ENCODE data around the gene IKZF4.
"Not testable (repeated sequence)": the region's sequence is repeated elsewhere in the genome, so short reads cannot be mapped to it uniquely, and the experiment has no call there.

Gene IKZF4

DNA sequence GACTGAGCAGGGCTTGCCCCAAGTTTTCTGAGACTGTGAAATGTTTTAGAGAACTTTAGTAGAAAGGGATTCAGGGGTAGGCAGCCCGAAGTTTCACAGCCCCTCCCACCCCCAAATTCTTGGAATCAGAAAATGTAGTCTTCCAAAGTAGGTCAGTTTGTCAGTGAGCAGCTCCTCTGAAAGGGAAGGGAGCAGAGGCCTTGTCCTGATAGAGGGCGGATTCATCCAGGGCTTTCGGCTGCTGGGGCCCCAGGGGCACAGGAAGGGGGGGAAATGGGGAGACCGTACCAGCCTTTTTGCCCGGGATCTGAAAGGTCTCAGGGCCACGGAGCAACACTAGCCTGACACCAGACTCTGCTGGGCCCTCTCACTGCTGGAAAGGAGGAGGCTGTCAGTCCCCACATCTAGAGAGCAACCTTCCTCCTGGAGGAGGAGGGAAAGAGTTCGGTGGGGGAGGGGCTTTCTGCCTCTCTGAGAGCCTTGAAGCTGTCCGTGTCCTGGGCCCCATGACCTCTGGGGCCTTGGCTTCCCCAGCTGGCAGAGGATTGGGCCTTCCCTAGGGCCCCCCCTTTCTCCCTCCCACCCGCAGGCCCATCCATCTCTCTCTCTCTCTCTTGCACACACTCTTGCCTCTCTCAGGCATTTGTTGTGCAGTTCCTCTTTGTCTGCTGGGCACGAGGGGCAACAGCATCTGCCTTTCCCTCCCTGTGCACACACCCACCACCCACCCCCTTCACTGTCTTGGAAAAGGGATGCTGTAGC, at the start of gene IKZF4:
TSS of gene IKZF4 (plus strand) at position 621 of the 762 bp plus-strand sequence. CDS start 451 bp downstream, outside the sequence.
- peak; percentile 18 for DNase-seq

DNA sequence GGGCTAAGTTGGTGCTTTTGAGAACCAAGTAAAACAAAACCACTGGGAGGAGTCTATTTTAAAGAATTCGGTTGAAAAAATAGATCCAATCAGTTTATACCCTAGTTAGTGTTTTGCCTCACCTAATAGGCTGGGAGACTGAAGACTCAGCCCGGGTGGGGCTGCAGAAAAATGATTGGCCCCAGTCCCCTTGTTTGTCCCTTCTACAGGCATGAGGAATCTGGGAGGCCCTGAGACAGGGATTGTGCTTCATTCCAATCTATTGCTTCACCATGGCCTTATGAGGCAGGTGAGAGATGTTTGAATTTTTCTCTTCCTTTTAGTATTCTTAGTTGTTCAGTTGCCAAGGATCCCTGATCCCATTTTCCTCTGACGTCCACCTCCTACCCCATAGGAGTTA, 48.8 kb upstream of the IKZF4 start:
- DNase-seq = no peak

DNA sequence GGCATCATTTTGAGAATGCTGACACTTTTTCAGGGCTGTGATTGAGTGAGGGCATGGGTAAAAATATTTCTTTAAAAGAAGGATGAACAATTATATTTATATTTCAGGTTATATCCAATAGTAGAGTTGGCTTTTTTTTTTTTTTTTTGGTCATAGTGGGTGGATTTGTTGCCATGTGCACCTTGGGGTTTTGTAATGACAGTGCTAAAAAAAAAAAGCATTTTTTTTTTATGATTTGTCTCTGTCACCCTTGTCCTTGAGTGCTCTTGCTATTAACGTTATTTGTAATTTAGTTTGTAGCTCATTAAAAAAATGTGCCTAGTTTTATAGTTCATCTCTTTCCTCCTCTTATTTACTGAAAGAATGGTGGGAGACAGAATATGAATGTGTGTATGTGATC, 48.4 kb upstream of the IKZF4 start:
- no peak for DNase-seq

DNA sequence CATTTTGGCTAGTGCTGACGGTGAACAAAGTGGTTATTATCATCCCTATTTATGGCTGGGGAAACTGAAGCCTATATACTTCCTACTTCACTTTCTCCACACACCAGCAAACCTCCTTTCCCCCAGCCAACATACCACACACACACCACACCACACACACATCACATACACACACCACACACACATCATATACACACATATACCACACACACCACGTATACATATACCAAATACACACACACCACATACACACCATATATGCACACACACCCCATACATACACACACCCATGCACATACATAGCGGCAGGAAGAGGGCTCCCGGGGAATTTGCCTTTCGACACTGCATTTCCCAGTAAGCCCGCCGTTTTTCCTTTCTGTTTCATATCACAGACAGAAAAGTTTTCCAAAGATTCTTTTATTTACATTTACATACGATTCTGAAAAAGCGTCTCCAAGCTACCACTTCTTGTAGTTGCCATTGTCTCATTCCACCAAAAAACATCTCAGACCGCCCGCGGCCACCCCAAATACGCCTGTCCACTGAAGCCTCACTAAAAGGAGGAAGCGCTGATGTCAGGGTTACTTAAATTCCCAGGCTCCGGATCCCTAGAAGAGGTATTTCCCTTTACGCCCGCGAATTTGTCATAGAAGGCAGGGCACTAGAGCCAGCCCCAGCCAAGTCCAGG, 47.8 kb upstream of the IKZF4 start:
- DNase-seq = no peak

DNA sequence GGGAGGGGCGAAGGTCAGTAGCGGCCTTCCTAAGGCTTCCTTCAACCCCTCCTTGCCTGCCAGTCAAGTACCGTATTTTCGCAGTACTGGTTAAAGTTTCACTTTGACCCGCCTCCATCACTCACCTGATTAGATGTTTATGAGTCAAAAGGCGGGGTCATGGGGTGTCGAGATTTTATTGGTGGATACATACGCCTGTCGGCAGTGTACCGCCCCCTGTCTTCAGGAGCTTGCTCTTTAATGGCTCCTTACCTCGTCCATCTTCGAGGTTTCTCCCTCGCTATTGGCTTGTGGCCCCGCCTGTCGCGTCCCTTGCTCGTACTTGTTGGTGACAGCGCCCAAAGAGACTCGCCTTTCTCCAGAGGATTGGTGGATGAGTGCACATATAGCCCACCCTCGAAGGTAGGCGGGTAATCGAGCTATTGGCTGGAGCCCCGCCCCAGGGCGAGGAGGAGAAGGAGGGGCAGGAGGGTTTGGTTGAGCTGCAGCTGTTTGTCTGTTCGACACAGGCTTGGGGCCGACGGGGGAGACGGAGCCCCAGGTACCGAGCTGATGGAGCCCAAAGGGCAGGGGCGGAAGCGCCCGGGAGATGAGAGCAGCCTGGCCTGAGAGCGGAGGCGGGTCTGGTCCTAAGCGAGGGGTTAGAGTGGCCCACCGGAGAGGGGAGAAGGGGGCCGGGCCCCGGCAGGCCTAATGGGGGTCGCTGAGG, 47.1 kb upstream of the IKZF4 start, which contains the start of gene RAB5B:
TSS of gene RAB5B (plus strand) at position 480 of the 709 bp plus-strand sequence. CDS start 12,883 bp downstream, outside the sequence.
- DNase-seq = peak; percentile 99

DNA sequence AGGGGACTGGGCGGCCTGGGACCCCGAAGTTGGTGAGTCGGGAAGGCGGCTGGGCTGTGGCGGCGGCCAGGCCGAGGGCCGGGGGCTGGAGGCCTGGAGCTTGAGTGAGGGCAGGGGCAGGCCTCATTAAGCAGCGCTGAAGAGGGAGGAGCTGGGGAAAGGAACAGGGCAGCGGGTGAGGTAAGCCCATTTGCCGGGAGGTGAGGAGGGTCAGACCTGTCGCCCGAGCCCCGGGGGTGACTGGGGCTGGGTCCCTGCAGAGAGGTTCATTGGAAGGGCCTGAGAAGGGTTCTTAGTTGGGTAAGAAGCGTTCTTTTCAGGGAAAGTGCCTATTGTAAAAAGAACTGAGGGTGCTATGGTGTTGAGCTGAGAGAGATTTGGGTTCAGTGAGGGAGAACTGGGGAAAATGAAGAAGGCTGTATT, 46.5 kb upstream of the IKZF4 start:
- DNase-seq = peak; percentile 47

DNA sequence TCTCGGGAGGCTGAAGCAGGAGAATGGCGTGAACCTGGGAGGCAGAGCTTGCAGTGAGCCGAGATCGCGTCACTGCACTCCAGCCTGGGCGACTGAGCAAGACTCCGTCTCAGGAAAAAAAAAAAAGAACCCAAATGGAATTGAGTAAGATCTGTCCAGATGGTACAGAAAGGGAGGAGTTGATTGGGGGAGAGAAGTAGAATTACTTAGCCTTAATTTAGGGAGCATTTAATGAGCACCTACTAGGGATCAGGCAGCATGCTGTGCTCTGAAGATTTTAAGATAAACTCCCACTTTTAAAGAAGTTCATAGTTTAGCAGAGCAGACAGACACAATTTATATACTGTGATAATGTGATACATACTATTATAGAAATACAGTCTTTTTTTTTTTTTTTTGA, 42.5 kb upstream of the IKZF4 start:
- no peak for DNase-seq

DNA sequence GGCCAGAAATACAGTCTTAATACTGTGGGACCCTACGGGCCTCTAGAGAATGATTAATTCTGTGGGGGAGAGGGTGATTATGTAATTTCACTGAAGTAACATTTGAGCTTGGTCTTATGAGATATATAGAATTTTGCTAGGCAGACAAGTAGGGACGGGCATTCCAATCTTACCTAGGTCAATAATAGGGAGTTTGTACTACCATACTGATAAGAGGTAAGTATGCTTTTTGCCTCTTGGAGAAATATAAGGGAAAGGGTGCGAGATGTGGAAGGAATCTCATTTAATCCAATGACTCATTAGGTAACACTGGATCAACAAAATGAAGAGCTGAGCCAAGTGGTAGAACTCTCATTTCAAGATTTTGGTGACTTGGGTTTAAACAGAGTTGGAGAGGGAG, 41.8 kb upstream of the IKZF4 start:
- DNase-seq = no peak

DNA sequence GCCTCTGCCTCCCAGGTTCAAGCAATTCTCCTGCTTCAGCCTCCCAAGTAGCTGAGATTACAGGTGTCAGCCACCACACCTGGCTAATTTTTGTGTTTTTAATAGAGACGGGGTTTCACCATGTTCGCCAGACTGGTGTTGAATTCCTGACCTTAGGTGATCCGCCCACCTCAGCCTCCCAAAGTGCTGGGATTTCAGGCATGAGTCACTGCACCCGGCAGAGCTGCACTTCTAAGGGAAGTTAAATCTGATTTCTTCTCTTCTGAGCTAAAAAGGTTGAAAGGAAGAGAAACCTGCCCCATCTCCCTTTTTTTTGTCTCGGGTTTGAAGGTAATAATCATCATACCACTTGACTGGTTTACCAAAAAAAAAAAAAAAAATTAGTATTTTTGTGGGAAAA, 39.0 kb upstream of the IKZF4 start:
- DNase-seq = not testable (repeated sequence)

DNA sequence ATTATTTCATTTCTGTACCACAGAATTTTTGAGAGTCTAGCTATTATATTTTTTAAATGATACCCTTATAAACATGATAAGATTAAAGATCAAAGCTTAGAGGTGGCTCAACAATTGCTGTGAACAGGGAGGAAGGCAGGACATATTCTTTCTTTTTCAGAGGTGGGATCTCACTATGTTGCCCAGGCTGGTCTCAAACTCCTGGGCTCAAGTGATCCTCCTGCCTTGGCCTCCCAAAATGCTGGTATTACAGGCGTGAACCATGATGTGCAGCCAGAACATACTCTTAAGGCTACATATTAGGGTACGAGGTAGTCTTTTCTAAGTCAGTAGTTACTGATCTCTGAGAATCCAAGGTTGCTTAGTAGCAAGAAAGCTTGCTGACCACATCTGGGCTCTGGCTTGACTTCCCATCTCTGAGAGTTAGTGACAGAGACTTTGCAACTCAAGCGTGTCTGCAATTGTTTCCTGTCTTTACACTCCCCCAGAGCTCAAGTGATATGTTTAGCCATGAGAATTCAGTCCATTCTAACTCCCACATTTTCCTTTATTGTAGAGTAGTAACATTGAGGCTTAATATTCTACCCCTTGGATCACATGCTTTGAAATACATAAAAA, 38.4 kb upstream of the IKZF4 start:
- DNase-seq = no peak

DNA sequence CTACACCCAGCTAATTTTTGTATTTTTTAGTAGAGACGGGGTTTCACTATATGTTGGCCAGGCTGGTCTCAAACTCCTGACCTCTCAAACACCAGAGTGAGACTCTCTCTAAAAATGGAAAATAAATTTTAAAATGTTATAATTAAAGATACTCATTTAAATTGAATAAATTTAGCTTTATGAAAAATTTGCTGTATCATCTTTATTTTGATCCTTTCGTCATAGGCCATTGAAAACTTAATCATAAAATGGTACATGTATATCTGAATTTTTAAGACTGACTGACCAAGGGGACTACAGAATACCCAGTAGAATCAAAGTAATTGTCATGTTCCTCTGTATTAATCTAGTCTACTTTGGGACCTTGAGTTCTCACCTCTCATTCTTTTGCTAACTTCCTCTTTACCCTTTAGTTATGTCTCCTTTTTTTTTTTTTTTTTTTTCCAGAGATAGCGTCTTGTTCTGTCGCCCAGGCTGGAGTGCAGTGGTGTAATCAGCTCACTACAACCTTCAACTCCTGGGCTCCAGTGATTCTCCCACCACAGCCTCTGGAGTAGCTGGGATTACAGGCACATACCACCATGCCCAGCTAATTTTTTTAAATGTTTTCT, 37.5 kb upstream of the IKZF4 start:
- no peak for DNase-seq

DNA sequence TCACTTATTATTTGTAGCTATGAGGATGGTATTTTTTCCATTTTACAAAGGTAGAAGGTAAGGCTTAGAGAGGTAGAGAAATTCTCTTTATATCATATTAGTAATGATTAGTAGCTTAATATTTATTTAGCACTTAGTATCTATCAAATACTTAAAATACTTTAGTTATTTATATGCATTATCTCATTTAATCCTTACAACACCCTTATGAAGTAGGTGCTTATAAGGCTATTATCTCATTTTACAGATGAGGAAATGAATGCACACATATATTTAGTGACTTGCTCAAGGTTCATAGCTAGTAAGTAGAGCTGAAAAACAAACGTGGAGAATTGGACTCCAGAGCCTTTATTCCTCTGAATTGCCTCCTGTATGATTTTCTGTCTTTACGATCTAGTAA, 36.0 kb upstream of the IKZF4 start:
- DNase-seq = no peak

DNA sequence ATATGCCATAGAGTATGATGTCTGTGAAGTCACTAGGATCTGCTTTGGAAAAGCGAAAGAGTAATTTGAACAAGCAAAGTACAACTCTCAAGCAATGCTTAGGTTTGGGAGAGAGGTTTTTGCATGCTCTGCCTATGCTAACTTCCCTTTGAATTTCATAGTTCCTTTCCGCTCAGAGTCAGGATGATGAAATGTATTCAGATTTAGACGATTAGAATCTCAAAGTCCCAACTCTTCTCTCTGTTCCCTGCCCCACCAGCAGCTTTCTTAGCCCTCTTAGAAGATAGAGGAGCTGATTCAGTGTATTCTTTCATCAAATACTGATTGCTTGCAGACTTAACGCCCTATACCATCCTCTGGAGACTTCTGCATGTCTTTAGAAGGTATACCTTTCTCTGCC, 35.5 kb upstream of the IKZF4 start:
- no peak for DNase-seq

DNA sequence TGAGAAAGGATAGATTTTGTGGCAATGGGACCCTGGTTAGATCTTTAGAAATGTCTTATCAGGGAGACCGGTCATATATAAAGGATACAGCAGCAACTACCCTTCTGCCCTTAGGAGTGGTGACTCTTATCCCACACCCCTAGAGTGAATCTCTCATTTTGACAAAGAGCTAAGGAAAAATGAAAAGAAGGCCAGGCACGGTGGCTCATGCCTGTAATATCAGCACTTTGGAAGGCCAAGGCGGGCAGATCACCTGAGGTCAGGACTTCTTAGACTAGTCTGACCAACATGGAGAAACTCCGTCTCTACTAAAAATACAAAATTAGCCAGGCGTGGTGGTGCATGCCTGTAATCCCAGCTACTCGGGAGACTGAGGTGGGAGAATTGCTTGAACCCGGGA, 34.9 kb upstream of the IKZF4 start:
- DNase-seq = not testable (repeated sequence)

DNA sequence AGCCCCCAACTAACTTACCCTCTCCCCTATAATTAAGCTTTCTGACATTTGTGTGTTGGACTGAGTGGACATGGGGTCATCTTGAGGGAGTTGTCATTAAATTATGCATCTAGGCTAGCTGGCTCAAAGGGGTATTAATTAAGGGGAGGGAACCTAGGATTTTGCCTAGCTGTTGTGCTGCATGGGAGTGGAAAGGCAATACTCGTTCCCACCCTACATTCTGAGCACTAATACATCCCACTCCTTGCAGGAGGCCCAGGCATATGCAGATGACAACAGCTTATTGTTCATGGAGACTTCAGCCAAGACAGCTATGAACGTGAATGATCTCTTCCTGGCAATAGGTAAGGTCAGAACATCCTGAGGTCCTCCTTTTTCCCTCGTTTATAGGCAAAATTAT, 29.7 kb upstream of the IKZF4 start:
- DNase-seq = no peak

DNA sequence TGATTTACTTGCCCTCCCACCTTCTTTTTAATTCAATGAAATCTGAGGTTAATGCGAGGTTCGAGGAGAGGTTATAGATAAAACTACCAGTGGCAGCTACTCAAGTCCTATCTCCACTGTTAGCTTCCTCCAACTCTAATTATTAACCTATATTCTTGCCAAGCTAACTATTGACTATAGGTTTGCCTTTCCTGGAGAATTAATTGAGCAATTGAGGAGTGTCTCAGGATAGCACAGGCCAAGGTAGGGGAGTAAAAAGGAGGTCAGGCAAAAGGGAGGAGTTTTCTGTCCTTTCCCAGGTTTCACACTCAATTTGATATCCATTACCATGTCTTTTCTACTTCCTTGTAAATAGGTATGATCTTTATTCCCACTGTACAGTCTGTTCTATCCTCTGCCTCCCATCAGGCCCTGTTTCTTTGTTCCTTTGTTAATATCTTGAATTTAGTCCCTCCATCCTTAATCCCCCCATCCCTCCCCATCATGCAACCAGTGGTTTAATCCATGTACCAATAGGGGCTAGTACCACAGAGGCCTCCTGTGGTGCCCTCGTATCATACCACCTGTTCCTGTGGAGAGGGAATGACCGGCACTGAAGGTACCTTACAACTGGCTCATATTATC, 27.5 kb upstream of the IKZF4 start:
- no peak for DNase-seq

DNA sequence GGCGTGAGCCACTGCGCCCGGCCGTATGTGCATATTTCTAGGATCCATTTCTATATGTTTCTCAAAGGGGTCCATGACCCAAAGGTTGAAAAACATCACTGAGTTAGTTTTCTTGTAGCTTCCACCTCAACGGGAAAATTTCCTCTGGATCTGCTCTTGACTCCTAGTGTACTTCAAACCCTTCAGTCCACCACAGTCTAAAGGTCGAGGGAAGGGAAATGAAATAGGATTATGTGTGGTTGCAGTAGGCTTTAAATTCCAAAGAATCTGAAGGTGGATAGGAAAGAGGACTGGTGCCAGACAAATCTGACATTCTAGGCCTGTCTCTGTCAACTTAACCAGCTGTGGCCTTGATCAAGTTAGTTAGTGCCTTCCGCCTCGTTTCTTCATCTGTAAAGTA, 25.5 kb upstream of the IKZF4 start:
- DNase-seq = no peak

DNA sequence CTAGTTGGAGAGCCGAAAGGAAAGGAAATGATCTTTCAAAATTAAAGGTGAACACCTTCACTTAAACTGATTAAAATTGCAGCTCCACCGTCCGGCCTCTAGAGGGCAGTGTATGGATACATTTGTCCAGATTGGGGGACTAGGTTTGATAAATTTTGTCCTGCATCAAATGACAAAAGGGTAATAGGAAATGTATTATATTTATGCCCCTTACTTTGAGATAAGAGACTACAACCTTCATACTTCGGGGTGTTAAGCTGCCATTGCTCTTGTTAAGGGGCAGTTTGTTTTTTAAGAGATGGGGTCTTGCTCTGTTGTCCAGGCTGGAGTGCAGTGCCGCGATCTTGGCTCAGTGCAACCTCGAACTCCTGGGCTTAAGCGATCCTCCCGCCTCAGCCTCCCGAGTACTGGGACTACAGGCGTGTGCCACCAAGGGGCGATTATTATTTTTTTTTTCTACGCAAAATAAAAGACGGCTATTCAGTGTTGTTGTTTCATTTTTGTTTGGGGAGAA, 24.6 kb upstream of the IKZF4 start:
- DNase-seq = peak; percentile 61

DNA sequence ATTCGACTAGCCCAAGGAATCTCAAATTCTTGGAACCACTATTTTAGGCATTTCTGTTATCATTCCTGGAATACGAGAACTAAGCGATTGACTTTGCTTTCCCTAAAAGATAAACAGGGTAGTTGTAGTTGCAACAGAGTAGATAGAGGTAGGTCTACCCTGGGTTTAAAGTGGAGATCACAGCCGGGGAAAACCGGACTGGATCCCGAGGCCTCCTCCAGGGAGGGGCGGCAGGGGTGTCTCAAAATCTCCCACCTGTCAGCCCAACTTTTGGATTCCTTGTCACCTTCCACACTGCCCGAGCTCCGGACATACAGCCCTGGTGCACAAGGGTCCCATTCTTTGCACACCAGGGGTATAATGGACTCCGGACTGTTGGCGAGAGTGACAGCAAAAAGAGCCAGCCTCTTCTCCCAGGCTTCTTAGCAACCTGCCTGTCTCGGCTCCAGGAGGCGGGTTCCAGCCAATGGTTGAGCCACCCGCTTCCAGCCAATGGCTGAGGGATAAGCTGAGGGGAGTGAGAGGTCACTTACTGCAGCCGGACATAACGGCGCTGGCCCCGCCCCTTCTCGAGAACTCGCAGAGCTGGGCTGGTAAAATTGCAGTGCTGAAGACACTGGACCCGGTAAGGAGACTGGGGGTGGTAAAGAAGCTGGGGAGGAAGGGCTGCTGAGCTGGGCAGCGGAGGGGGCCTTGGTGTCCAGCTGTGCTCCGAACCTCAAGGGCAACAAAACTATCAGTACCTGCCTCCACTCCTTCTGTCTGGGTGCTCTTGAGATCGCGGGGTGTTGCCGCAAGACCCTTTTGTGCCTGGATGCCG, 23.9 kb upstream of the IKZF4 start, which contains the start of gene SUOX:
TSS of gene SUOX (plus strand) at position 562 of the 820 bp plus-strand sequence. CDS start 4,946 bp downstream, outside the sequence.
- DNase-seq = no peak

DNA sequence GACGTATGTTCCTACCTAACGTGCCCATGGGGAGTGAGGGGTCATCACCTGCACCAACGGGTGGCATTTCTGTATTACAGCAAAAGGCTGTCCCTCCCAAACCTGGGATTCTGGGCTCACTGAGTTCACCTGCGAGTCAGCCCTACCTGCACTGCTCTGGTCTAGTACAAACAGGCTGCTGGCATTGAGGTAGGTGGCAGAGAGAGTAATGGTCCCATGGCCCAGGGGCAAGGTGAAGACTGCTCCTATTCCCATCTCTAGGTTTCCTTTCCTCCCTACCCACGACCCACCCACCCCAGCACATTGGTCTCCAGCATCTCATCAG, 23.3 kb upstream of the IKZF4 start:
- DNase-seq = no peak

DNA sequence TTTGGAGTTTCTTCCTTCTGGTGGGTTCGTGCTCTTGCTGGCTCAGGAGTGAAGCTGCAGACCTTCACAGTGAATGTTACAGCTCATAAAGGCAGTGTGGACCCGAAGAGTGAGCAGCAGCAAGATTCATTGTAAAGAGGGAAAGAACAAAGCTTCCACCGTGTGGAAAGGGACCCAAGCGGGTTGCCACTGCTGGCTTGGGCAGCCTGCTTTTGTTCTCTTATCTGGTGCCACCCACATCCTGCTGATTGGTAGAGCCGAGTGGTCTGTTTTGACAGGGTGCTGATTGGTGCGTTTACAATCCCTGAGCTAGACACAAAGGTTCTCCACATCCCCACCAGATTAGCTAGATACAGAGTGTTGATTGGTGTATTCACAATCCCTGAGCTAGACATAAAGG, 21.3 kb upstream of the IKZF4 start:
- DNase-seq = not testable (repeated sequence)
